AG04449 (cell line): Measurements from ENCODE around the gene TMEM267.
"Not testable (repeated sequence)": the region's sequence is repeated elsewhere in the genome, so short reads cannot be mapped to it uniquely, and the experiment has no call there.

Experiments
- CTCF ChIA-PET: fragments of 350-600 bp; formaldehyde crosslinking; extraction: SDS; loops from one replicate; lab custom pipeline; 2021; ENCODE audit warnings: antibody characterized with exemption; lab: Yijun Ruan, JAX
- POLR2A ChIA-PET: fragments of 400-600, 350-600 bp; formaldehyde crosslinking; extraction: SDS; loops from one replicate; lab custom pipeline; 2020; ENCODE audit warnings: antibody characterized with exemption, inconsistent platforms; lab: Yijun Ruan, JAX
- DNase-seq: peaks from one replicate; pipeline ENCODE4 v3.0.0-alpha.2; 2010; ENCODE audit warnings: low read depth, low spot score
- H3K4me3 ChIP-seq: 2 replicates; pipeline ENCODE4 v1.5.1; 2011; ENCODE audit warnings: low read depth, mild to moderate bottlenecking, control low read depth, low read length
- CTCF ChIP-seq: IDR thresholded peaks from one replicate; pipeline ENCODE4 v1.5.1; 2011; ENCODE audit warnings: mild to moderate bottlenecking, moderate library complexity, low read length, control low read depth, inconsistent platforms; ENCODE audit not compliant: insufficient read depth; ENCODE audit errors: missing control alignments

The TMEM267 gene

GRCh38 chr5:43469671-43470391 lies 13.8 kb downstream of the TMEM267 start:
- CTCF ChIA-PET, result no interaction called here
- no peak overlapping the region for H3K4me3 ChIP-seq
- POLR2A ChIA-PET, result no interaction called here
- no peak for DNase-seq
- no peak for TF ChIP-seq CTCF

- POLR2A ChIA-PET, result no interaction called here
Measured at GRCh38 chr5:43467100-43467499, 16.6 kb downstream of the TMEM267 start.

GRCh38 chr5:43465455-43465854 lies 18.2 kb downstream of the TMEM267 start:
- CTCF ChIA-PET, POLR2A ChIA-PET, H3K4me3 ChIP-seq, DNase-seq: not testable (repeated sequence)

More at GRCh38 chr5:43467100-43467499, 16.6 kb downstream of the TMEM267 start:
- TF ChIP-seq CTCF, result no peak
- no peak for DNase-seq
- CTCF ChIA-PET, result no interaction called here
- no peak overlapping the region for H3K4me3 ChIP-seq

- ChIA-PET POLR2A (no interaction called here), CTCF (no interaction called here)
- no peak overlapping the region for H3K4me3 ChIP-seq
- no peak for DNase-seq
- no peak for TF ChIP-seq CTCF
Measured at GRCh38 chr5:43461066-43461465, 22.6 kb downstream of the TMEM267 start.

- POLR2A ChIA-PET, result no interaction called here
- no peak for DNase-seq
- no peak for TF ChIP-seq CTCF
- CTCF ChIA-PET, result no interaction called here
- H3K4me3 ChIP-seq, result no peak overlapping the region
Measured at GRCh38 chr5:43456556-43456955, 27.1 kb downstream of the TMEM267 start.

- CTCF ChIA-PET, POLR2A ChIA-PET, H3K4me3 ChIP-seq, DNase-seq: not testable (repeated sequence)
Measured at GRCh38 chr5:43441575-43441974, 42.1 kb downstream of the TMEM267 start.

- ChIA-PET CTCF (no interaction called here), POLR2A (no interaction called here)
- DNase-seq, result no peak
- H3K4me3 ChIP-seq, result no peak overlapping the region
- no peak for TF ChIP-seq CTCF
Measured at GRCh38 chr5:43437062-43437660, 46.5 kb downstream of the TMEM267 start.
